K562 (cell line): Measurements from ENCODE around the gene FYB1. TPM values are rescaled to one million over a fixed set of nuclear protein-coding genes. Genes with fewer than 3 reads are reported as not detected.
A peak's percentile ranks its signal among the peaks of the same experiment; 100 is the strongest.

Experiments used
- ATAC-seq: fragments of 200-7000 bp; cut with Tn5 transposase; 3 replicates; pipeline ENCODE4 v1.9.1; 2020; ENCODE audit warnings: moderate library complexity
- BruUV-seq: library from RNA; stranded (reverse); fragments of 400-500 nt; replicated peaks from 2 replicates; lab custom pipeline; 2021; lab: Mats Ljungman, UMichigan
- CTCF ChIA-PET: fragments of 300-600 bp; formaldehyde crosslinking; extraction: SDS; loops from one replicate; lab custom pipeline; 2021; ENCODE audit warnings: low intra/inter-chr PET ratio; lab: Yijun Ruan, JAX
- POLR2A ChIA-PET: fragments of 300-600, 350-650 bp; sonication (Branson Sonifier 250); formaldehyde crosslinking; extraction: SDS; loops from one replicate; lab custom pipeline; 2021; ENCODE audit warnings: antibody characterized with exemption, inconsistent platforms; lab: Yijun Ruan, JAX
- DNase-seq, 4 experiments: peaks; one replicate each; pipeline versions ENCODE4 v3.0.0 to v3.0.0-alpha.2; 2011 to 2018; ENCODE audit warnings: low spot score in 3 of 4, mixed read lengths in 3 of 4; ENCODE audit errors: extremely low read depth in 1 of 4
- FAIRE-seq: peaks from 2 replicates; lab custom pipeline; 2011; peaks lifted over from hg19 to GRCh38; lab: Jason Lieb, UNC
- H2AFZ ChIP-seq: 2 replicates; pipeline ENCODE4 v1.6.0; 2011; ENCODE audit warnings: low read depth, low read length, control low read depth, inconsistent platforms
- H3K27ac ChIP-seq: fragments of 200-600 bp; 3 replicates; pipeline ENCODE4 v1.8.0; 2011; ENCODE audit warnings: low read depth, mild to moderate bottlenecking, control low read depth, inconsistent platforms, low read length, moderate library complexity, mixed read lengths; ENCODE audit errors: extremely low read depth
- H3K27me3 ChIP-seq, 2 experiments: fragments of 300-600 bp in 1 of 2; 2 replicates in 1 of 2; 3 replicates in 1 of 2; pipeline versions ENCODE4 v1.6.0 to v1.8.0; 2011; ENCODE audit warnings: inconsistent platforms in 2 of 2, low read length in 2 of 2, mild to moderate bottlenecking in 1 of 2, mixed read lengths in 1 of 2, moderate library complexity in 1 of 2; ENCODE audit not compliant: control insufficient read depth in 2 of 2, insufficient read depth in 2 of 2
- H3K36me3 ChIP-seq: fragments of 300-600 bp; 3 replicates; pipeline ENCODE4 v1.8.0; 2011; ENCODE audit warnings: mild to moderate bottlenecking, low read length, inconsistent platforms; ENCODE audit not compliant: control insufficient read depth, insufficient read depth
- H3K4me1 ChIP-seq, 2 experiments: fragments of 200-600 bp in 1 of 2; replicated peaks in 1 of 2; 2 replicates in 1 of 2; 3 replicates in 1 of 2; pipeline versions ENCODE4 v1.5.1 to v1.8.0; 2011; ENCODE audit warnings: inconsistent platforms in 2 of 2, low read length in 2 of 2, mild to moderate bottlenecking in 1 of 2, mixed read lengths in 1 of 2, moderate library complexity in 1 of 2; ENCODE audit not compliant: control insufficient read depth in 2 of 2, insufficient read depth in 2 of 2
- H3K4me2 ChIP-seq: 2 replicates; pipeline ENCODE4 v1.6.1; 2011; ENCODE audit warnings: low read length, control low read depth, inconsistent platforms, mixed read lengths; ENCODE audit not compliant: insufficient read depth
- H3K4me3 ChIP-seq: fragments of 200-600 bp; sonication (generic), shearing (Covaris generic); 2 replicates; pipeline ENCODE4 v1.5.1; 2016; ENCODE audit warnings: control low read depth, inconsistent platforms
- H3K79me2 ChIP-seq: fragments of 200-600 bp; 3 replicates; pipeline ENCODE4 v1.8.0; 2011; ENCODE audit warnings: low read length, inconsistent platforms; ENCODE audit not compliant: control insufficient read depth, insufficient read depth
- H3K9ac ChIP-seq, 2 experiments: 2 replicates each; pipeline versions ENCODE4 v1.6.0 to v1.6.1; 2011; ENCODE audit warnings: low read depth in 2 of 2, low read length in 2 of 2, control low read depth in 1 of 2, inconsistent platforms in 1 of 2, mild to moderate bottlenecking in 1 of 2, mixed read lengths in 1 of 2; ENCODE audit not compliant: insufficient read depth in 1 of 2
- H3K9me1 ChIP-seq: one replicate; pipeline ENCODE4 v1.6.0; 2011; ENCODE audit warnings: inconsistent platforms, mild to moderate bottlenecking, low read length, moderate library complexity; ENCODE audit not compliant: control insufficient read depth, insufficient read depth
- H3K9me3 ChIP-seq: replicated peaks from 2 replicates; pipeline ENCODE4 v1.5.1; 2011; ENCODE audit warnings: low read depth, low read length, inconsistent platforms; ENCODE audit not compliant: control insufficient read depth, insufficient read depth
- H4K20me1 ChIP-seq: replicated peaks from 2 replicates; pipeline ENCODE4 v1.6.1; 2011; ENCODE audit warnings: low read length, inconsistent platforms, mixed read lengths; ENCODE audit not compliant: control insufficient read depth, insufficient read depth
- BHLHE40 ChIP-seq: IDR thresholded peaks from 2 replicates; pipeline ENCODE4 v1.6.1; 2011; ENCODE audit warnings: low read length, improper control_type of control experiment
- CHCHD3 ChIP-seq: fragments of 250-450 bp; sonication (Bioruptor Pico); IDR thresholded peaks from 2 replicates; pipeline ENCODE4 v2.1.2; 2022; ENCODE audit warnings: mild to moderate bottlenecking
- EWSR1 ChIP-seq: fragments of 450-650 bp; IDR thresholded peaks from 2 replicates; pipeline ENCODE4 v1.6.1; 2018; ENCODE audit warnings: borderline replicate concordance, mild to moderate bottlenecking, low read depth, moderate library complexity; ENCODE audit not compliant: partially characterized antibody
- NFE2L1 ChIP-seq: fragments of 450-650 bp; IDR thresholded peaks from 2 replicates; pipeline ENCODE4 v1.6.1; 2016; ENCODE audit warnings: missing genetic modification characterization, low read depth, mild to moderate bottlenecking, missing compliant biosample characterization, moderate library complexity, borderline replicate concordance
- PML ChIP-seq: IDR thresholded peaks from 2 replicates; pipeline ENCODE4 v1.6.1; 2012; ENCODE audit warnings: low read length, inconsistent platforms
- SIN3B ChIP-seq: fragments of 450-650 bp; IDR thresholded peaks from 2 replicates; pipeline ENCODE4 v1.6.1; 2017; ENCODE audit warnings: low read depth, mild to moderate bottlenecking, moderate library complexity
- TEAD1 ChIP-seq, 2 experiments: fragments of 450-650 bp in 1 of 2; sonication (generic) in 1 of 2; formaldehyde crosslinking; IDR thresholded peaks; 2 replicates each; pipeline versions ENCODE4 v1.4.0 to v1.8.0; 2020 to 2022; ENCODE audit warnings: mild to moderate bottlenecking in 2 of 2, missing genetic modification reagents in 1 of 2
- TSC22D4 ChIP-seq: fragments of 450-650 bp; IDR thresholded peaks from 2 replicates; pipeline ENCODE4 v1.6.1; 2016; ENCODE audit warnings: missing genetic modification characterization, missing biosample characterization, control low read depth
- WGBS: fragments of 100-300 bp; shearing (Covaris generic); methylation state at CpG from one replicate; pipeline ENCODE4 v1.1.6; 2016; ENCODE audit warnings: low coverage, mixed read lengths; ENCODE audit not compliant: insufficient coverage; ENCODE audit errors: missing lambda C conversion rate; 5-methylcytosine and 5-hydroxymethylcytosine counted together
- in situ Hi-C: fragments of 300-500 bp; cut with MboI; formaldehyde crosslinking; loops from 4 replicates; pipeline ENCODE4 v1.15.0; 2018; ENCODE audit warnings: inconsistent platforms, mixed read lengths
- intact Hi-C: fragments of 100-400 bp; cut with micrococcal nuclease; formaldehyde crosslinking; loops from 2 replicates; pipeline ENCODE4 v1.14.2; 2022
- polyA plus RNA-seq, 8 experiments: library from polyadenylated mRNA; depleted of rRNA in 4 of 8; stranded (reverse) in 5 of 8; unstranded in 3 of 8; fragments of >200 nt; fragmentation: Nextera tagmentation in 2 of 8; fragmentation: Illumina TruSeq in 1 of 8; extraction: Ambion mirVana in 2 of 8; extraction: Trizol in 1 of 8; gene quantifications; 2 replicates each; pipeline versions ENCODE4 v1.2.1 to v1.2.3, GENCODE V29; 2011 to 2014; ENCODE audit warnings: inconsistent platforms in 1 of 8, missing spikeins in 1 of 8
- total RNA-seq, 7 experiments: library from RNA; depleted of rRNA in 6 of 7; stranded (reverse); fragments of >200 nt in 6 of 7; fragmentation: Illumina TruSeq in 2 of 7; extraction: Trizol in 2 of 7; gene quantifications; 2 replicates each; pipeline versions ENCODE4 v1.2.1 to v1.2.3, GENCODE V29; 2011 to 2021; ENCODE audit warnings: low replicate concordance in 1 of 7
- TF ChIP-seq, protein P1 (sequence below): sonication (generic); formaldehyde crosslinking; IDR thresholded peaks from 2 replicates; pipeline ENCODE4 v1.8.0; 2022; ENCODE audit warnings: mild to moderate bottlenecking, missing genetic modification reagents
- TF ChIP-seq, protein P2 (sequence below): fragments of 250-450 bp; sonication (Bioruptor Pico); IDR thresholded peaks from 2 replicates; pipeline ENCODE4 v1.5.0; 2022; ENCODE audit warnings: mild to moderate bottlenecking
- TF ChIP-seq, protein P3 (sequence below): fragments of 250-450 bp; sonication (Bioruptor Pico); IDR thresholded peaks from 2 replicates; pipeline ENCODE4 v1.5.0; 2020; ENCODE audit warnings: mild to moderate bottlenecking, borderline replicate concordance
- TF ChIP-seq, protein P4 (sequence below): fragments of 450-650 bp; IDR thresholded peaks from 2 replicates; pipeline ENCODE4 v1.6.1; 2016; ENCODE audit warnings: missing biosample characterization, missing genetic modification characterization

The FYB1 gene
- total and polyA plus RNA-seq, 9 of the 15 experiments (the other 6 are each of a cell fraction or from before 2014, with no cell fraction given) = 4.7 to 31.5 (median 9.7) TPM

DNA sequence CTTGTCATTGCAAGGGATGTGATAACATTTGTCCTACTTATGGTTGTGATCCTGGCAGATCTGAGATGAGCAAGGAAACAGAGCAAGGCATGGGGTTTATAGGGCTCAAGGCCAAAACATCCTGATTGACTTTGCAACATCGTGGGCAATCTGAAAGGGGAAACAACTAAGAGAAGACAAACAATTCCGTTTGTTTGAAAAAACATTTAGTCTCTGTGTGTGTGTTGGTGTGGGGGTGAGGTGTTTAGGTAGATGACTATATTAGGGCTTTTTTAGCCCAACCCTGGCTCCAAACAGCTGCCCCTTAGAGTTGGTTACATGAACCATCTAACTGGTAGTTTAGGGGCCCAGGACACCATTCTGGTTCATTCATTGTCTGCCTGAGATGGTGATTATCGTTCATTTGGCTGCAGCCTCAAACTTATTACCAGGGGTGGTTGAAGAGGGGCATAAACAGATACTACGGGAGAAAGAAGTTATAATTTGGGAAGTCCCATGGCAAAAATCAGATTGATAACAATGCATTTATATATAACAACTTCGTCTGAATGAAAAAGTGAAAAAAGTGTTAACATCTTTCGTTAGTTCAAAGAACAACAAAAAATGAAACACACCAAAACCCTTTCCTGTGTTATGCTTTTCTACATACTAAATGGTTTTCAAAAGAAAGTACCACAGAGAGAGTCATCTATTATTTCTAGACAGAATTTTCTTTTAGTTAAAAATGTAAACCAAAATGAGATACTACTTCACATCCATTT, 5.7 kb downstream of the FYB1 start (continued):
- TF ChIP-seq BHLHE40 (no peak), NFE2L1 (tag) (no peak), SIN3B (no peak), PML (no peak)
- TF ChIP-seq, all 486 proteins: peak for 0

DNA sequence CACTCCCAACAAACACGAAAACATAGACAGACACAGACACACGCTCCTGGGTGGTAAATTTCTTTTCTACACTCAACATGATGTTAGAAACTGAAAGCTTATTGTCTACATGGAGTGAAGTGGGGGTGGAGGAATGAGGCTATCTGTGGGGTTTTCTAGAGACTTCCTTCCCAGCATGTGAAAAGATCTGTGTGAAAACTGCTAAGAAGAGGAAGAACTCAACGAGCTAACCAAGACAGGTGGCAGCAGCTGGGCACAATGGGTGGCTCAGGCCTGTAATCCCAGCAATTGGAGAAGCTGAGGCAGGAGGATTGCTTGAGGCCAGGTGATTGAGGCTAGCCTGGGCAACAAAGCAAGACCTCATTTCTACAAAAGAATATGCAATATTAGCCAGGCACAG, 7.6 kb downstream of the FYB1 start:
- Histone ChIP-seq H3K79me2 (no peaks in the 10 kb centered on the region), H3K4me1 (no peaks in the 10 kb centered on the region), H3K9ac (no peak overlapping the region), H4K20me1 (no peaks in the 10 kb centered on the region), H3K27ac (no peak overlapping the region), H3K9me1 (no peaks in the 10 kb centered on the region), H3K4me3 (no peak overlapping the region), H2AFZ (peak overlapping the region; percentile 64), H3K9me3 (no peaks in the 10 kb centered on the region), H3K4me2 (no peak overlapping the region), H3K27me3 (no peaks in the 10 kb centered on the region), H3K36me3 (no peaks in the 10 kb centered on the region)
- FAIRE-seq (no peak), DNase-seq (no peak), ATAC-seq (no peak)
- BruUV-seq = no TSS peak
- intact Hi-C loops (loop anchor here (10.0 kb wide), 1 partner anchor 363 kb away; no protein-coding TSS in a partner anchor), in situ Hi-C loops (loop anchor here (10.0 kb wide), 1 partner anchor 343 kb away; no protein-coding TSS in a partner anchor)
- ChIA-PET POLR2A (interaction anchor here (0.7 to 1.6 kb wide), 5 partner anchors 12 to 181 kb away, joined by 3 to 10 read pairs (median 3); no protein-coding TSS in a partner anchor), CTCF (no interaction called here)
- 43% methylated on average over 3 of the region's 3 CpGs for WGBS
- no peak for TF ChIP-seq TEAD1 (CRISPR knock-in tag; IDR thresholded peaks at IDR 0.05)
- TF ChIP-seq, protein P1, sequence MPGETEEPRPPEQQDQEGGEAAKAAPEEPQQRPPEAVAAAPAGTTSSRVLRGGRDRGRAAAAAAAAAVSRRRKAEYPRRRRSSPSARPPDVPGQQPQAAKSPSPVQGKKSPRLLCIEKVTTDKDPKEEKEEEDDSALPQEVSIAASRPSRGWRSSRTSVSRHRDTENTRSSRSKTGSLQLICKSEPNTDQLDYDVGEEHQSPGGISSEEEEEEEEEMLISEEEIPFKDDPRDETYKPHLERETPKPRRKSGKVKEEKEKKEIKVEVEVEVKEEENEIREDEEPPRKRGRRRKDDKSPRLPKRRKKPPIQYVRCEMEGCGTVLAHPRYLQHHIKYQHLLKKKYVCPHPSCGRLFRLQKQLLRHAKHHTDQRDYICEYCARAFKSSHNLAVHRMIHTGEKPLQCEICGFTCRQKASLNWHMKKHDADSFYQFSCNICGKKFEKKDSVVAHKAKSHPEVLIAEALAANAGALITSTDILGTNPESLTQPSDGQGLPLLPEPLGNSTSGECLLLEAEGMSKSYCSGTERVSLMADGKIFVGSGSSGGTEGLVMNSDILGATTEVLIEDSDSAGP = no peak
- TF ChIP-seq, protein P2, sequence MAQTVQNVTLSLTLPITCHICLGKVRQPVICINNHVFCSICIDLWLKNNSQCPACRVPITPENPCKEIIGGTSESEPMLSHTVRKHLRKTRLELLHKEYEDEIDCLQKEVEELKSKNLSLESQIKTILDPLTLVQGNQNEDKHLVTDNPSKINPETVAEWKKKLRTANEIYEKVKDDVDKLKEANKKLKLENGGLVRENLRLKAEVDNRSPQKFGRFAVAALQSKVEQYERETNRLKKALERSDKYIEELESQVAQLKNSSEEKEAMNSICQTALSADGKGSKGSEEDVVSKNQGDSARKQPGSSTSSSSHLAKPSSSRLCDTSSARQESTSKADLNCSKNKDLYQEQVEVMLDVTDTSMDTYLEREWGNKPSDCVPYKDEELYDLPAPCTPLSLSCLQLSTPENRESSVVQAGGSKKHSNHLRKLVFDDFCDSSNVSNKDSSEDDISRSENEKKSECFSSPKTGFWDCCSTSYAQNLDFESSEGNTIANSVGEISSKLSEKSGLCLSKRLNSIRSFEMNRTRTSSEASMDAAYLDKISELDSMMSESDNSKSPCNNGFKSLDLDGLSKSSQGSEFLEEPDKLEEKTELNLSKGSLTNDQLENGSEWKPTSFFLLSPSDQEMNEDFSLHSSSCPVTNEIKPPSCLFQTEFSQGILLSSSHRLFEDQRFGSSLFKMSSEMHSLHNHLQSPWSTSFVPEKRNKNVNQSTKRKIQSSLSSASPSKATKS (CRISPR knock-in tag) = no peak
- TF ChIP-seq, protein P3, sequence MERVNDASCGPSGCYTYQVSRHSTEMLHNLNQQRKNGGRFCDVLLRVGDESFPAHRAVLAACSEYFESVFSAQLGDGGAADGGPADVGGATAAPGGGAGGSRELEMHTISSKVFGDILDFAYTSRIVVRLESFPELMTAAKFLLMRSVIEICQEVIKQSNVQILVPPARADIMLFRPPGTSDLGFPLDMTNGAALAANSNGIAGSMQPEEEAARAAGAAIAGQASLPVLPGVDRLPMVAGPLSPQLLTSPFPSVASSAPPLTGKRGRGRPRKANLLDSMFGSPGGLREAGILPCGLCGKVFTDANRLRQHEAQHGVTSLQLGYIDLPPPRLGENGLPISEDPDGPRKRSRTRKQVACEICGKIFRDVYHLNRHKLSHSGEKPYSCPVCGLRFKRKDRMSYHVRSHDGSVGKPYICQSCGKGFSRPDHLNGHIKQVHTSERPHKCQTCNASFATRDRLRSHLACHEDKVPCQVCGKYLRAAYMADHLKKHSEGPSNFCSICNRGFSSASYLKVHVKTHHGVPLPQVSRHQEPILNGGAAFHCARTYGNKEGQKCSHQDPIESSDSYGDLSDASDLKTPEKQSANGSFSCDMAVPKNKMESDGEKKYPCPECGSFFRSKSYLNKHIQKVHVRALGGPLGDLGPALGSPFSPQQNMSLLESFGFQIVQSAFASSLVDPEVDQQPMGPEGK (CRISPR knock-in tag) = no peak
- no peak for TF ChIP-seq CHCHD3 (CRISPR knock-in tag)
- TF ChIP-seq, protein P4, sequence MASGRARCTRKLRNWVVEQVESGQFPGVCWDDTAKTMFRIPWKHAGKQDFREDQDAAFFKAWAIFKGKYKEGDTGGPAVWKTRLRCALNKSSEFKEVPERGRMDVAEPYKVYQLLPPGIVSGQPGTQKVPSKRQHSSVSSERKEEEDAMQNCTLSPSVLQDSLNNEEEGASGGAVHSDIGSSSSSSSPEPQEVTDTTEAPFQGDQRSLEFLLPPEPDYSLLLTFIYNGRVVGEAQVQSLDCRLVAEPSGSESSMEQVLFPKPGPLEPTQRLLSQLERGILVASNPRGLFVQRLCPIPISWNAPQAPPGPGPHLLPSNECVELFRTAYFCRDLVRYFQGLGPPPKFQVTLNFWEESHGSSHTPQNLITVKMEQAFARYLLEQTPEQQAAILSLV (tag) = no peak
- TF ChIP-seq EWSR1 = no peak
- TF ChIP-seq TSC22D4 = no peak
